Ovary (tissue), 3 donors: Measurements from ENCODE around the gene KLHL18.
"Not testable (repeated sequence)": the region's sequence is repeated elsewhere in the genome, so short reads cannot be mapped to it uniquely, and the experiment has no call there.

ENCODE experiments used
- CTCF ChIP-seq, 3 donors: fragments of 450-650 bp in 2 of 3; fragments of 200-600 bp in 1 of 3; IDR thresholded peaks; one replicate each; pipeline versions ENCODE4 v1.5.1 to v1.8.0; 2016 to 2022; ENCODE audit warnings: antibody characterized with exemption in 3 of 3, mild to moderate bottlenecking in 1 of 3
- EP300 ChIP-seq: sonication (generic); formaldehyde crosslinking; IDR thresholded peaks from one replicate; pipeline ENCODE4 v1.6.1; 2017; ENCODE audit warnings: antibody characterized with exemption
- POLR2A ChIP-seq: fragments of 450-650 bp; IDR thresholded peaks from one replicate; pipeline ENCODE4 v1.6.1; 2017; ENCODE audit warnings: antibody characterized with exemption, mild to moderate bottlenecking, moderate library complexity
- donor health status: DM: no; HTN: no; CAD: no.

DNA sequence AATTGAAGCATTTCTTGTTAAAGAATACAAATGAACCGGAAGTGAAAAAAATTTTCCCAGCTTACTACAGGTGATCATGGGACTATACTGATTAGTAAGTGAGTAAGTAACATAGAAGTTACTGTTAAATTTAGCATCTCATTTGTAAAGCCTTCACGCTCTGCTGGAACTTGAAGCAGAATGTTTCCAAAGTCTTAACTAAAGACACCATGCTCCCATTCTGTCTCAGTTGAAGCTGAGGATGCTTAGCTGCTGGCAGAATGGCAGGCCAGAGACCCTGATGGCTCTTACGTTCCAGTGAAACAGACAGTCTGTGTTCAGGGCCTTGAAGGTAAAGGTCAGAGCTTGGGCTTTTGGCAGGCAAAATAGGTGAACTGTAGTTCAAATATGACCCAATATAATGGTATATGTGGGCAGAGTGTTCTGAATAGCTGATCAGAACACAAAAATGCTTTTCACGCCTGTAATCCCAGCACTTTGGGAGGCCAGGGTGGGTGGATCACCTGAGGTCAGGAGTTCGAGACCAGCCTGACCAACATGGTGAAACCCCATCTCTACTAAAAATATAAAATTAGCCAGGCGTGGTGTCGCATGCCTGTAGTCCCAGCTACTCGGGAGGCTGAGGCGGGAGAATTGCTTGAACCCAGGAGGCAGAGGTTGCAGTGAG is 9.1 kb downstream of the KLHL18 start:
- not testable (repeated sequence) for TF ChIP-seq EP300; CTCF (IDR thresholded peaks at IDR 0.05); POLR2A
